Placental pericyte (primary cell): ENCODE results near the gene TAF7L. TPM values are rescaled to one million over a fixed set of nuclear protein-coding genes. Genes with fewer than 3 reads are reported as not detected.

Experiments
- small RNA-seq: library from RNA; depleted of rRNA; stranded (forward); fragments of <200 nt; gene quantifications from one replicate; pipeline ENCODE3, GENCODE V24; 2012; ENCODE audit warnings: low replicate concordance
- total RNA-seq: library from RNA; depleted of rRNA; stranded (reverse); fragments of >200 nt; gene quantifications from 2 replicates; pipeline ENCODE4 v1.2.3, GENCODE V29; 2012

The TAF7L gene
- total RNA-seq = 0.22 and 1.1 TPM in 2 replicates

DNA sequence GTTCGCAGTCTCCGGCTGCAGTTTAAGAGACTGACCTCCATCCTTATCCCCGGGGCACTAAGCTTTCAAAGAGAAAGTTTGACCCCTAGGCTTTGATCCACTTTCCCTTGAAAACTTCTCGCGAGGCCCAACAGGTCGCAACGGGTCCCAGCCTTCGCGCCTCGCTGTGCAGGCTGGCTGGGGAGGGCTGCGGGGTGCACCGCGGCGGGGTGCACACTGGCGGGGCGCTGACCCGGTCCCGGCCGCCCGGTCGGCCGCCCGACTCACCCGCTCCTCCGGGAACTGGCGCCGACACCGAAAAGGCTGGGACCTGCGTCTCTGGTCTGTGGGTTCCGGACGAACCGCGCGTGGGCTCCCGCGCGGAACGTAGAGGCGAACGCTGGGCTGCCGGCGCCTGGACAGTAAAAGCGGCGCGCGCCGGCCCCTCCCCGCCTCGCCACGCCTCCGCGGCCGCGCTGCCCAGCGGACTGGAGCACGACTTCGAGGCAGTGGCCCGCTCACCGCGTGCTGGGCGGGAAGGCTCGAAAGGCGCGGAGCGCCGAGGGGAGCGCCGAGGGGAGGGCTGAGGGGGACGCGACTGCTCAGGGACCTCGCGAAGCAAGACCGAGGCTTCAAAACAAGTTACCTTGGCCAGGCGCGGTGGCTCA, at the start of gene TAF7L:
Gene TAF7L, minus strand, starts transcription at position 378 of the 647 bp plus-strand sequence. CDS start 3,791 bp downstream, outside the sequence.

GRCh38 chrX:101219116-101219863, 71.8 kb downstream of the TAF7L start, which contains the start of gene DRP2:
DRP2 (plus strand) TSS chrX:101219786; CDS start chrX:101231648, 11,862 bp downstream.

Small RNA genes within 50 kb of the gene (small RNA-seq; reads per million reads assigned to genes)
- not detected for gene RNU6-934P

Other genes with a start within 250 kb of the TAF7L start
- 9.4 and 24.3 TPM in 2 replicates for gene TRMT2B, start 239.2 kb downstream of the TAF7L start, total RNA-seq
- 0.66 and 15.2 TPM in 2 replicates for gene TMEM35A, start 212.5 kb downstream of the TAF7L start, total RNA-seq
- 4.4 and 50.1 TPM in 2 replicates for gene CENPI, start 193.1 kb downstream of the TAF7L start, total RNA-seq
- 0.22 and 4.0 TPM in 2 replicates for gene DRP2, start 71.5 kb downstream of the TAF7L start, total RNA-seq
- 2.8 and 6.3 TPM in 2 replicates for gene TIMM8A, start 57.4 kb upstream of the TAF7L start, total RNA-seq
- not detected in 2 replicates for gene BTK, start 94.9 kb upstream of the TAF7L start, total RNA-seq
- gene RPL36A, start 99.7 kb upstream of the TAF7L start, total RNA-seq = 295 and 656 TPM in 2 replicates
- gene GLA, start 116.6 kb upstream of the TAF7L start, total RNA-seq = 38.7 and 55.1 TPM in 2 replicates
- gene HNRNPH2, start 116.9 kb upstream of the TAF7L start, total RNA-seq = 50.5 and 58.6 TPM in 2 replicates
- gene ARMCX4, start 194.1 kb upstream of the TAF7L start, total RNA-seq = 2.2 and 3.3 TPM in 2 replicates